HEK293 (cell line): ENCODE results near the gene LSM3.
A peak's percentile ranks its signal among the peaks of the same experiment; 100 is the strongest.

ENCODE experiments used
- CTCF ChIA-PET: fragments of 350-600 bp; formaldehyde crosslinking; extraction: SDS; loops from one replicate; lab custom pipeline; 2021; ENCODE audit warnings: antibody characterized with exemption; lab: Yijun Ruan, JAX
- POLR2A ChIA-PET: fragments of 300-600 bp; formaldehyde crosslinking; extraction: SDS; loops from one replicate; lab custom pipeline; 2020; ENCODE audit warnings: antibody characterized with exemption, inconsistent platforms; lab: Yijun Ruan, JAX
- H3K27ac ChIP-seq: fragments of 200-500 bp; sonication (Bioruptor generic); 2 replicates; pipeline ENCODE4 v1.5.1; 2014; ENCODE audit warnings: low read depth, low read length, control low read depth, inconsistent platforms; ENCODE audit errors: extremely low read depth
- H3K36me3 ChIP-seq, 2 experiments: fragments of 200-500 bp in 1 of 2; sonication (Bioruptor generic) in 1 of 2; 1 replicate in 1 of 2; 2 replicates in 1 of 2; pipeline ENCODE4 v1.5.1; 2014 to 2017; ENCODE audit warnings: inconsistent platforms in 2 of 2, low read length in 2 of 2; ENCODE audit not compliant: control insufficient read depth in 2 of 2, insufficient read depth in 1 of 2
- H3K4me1 ChIP-seq: fragments of 200-500 bp; sonication (Bioruptor generic); 2 replicates; pipeline ENCODE4 v1.5.1; 2014; ENCODE audit warnings: mild to moderate bottlenecking, low read length, inconsistent platforms; ENCODE audit not compliant: control insufficient read depth, insufficient read depth
- H3K4me3 ChIP-seq: 2 replicates; pipeline ENCODE4 v1.5.1; 2011; ENCODE audit warnings: low read depth, mild to moderate bottlenecking, control low read depth, low read length, moderate library complexity
- H3K9me3 ChIP-seq: fragments of 200-500 bp; sonication (Bioruptor generic); 2 replicates; pipeline ENCODE4 v1.5.1; 2014; ENCODE audit warnings: low read depth, low read length, inconsistent platforms; ENCODE audit not compliant: control insufficient read depth, insufficient read depth
- GLIS2 ChIP-seq: fragments of 450-650 bp; formaldehyde crosslinking; IDR thresholded peaks from 2 replicates; pipeline ENCODE4 v1.5.1; 2016; ENCODE audit warnings: missing biosample characterization, missing genetic modification characterization
- KLF1 ChIP-seq: fragments of 450-650 bp; formaldehyde crosslinking; IDR thresholded peaks from 2 replicates; pipeline ENCODE4 v1.5.1; 2016; ENCODE audit warnings: missing biosample characterization, missing genetic modification characterization
- MYNN ChIP-seq: fragments of 450-650 bp; formaldehyde crosslinking; IDR thresholded peaks from 2 replicates; pipeline ENCODE4 v1.5.1; 2016; ENCODE audit warnings: missing biosample characterization, missing genetic modification characterization, borderline replicate concordance
- SCRT2 ChIP-seq: fragments of 450-650 bp; formaldehyde crosslinking; IDR thresholded peaks from 2 replicates; pipeline ENCODE4 v1.5.1; 2016; ENCODE audit warnings: missing biosample characterization, missing genetic modification characterization
- ZEB2 ChIP-seq: fragments of 450-650 bp; formaldehyde crosslinking; IDR thresholded peaks from 2 replicates; pipeline ENCODE4 v1.5.1; 2016; ENCODE audit warnings: missing biosample characterization, missing genetic modification characterization
- ZFP3 ChIP-seq: fragments of 450-650 bp; formaldehyde crosslinking; IDR thresholded peaks from 2 replicates; pipeline ENCODE4 v1.5.1; 2016; ENCODE audit warnings: low read depth, missing biosample characterization, missing genetic modification characterization
- ZNF132 ChIP-seq: fragments of 450-650 bp; formaldehyde crosslinking; IDR thresholded peaks from 2 replicates; pipeline ENCODE4 v1.5.1; 2017; ENCODE audit warnings: missing biosample characterization, missing genetic modification characterization, borderline replicate concordance
- ZNF175 ChIP-seq: fragments of 450-650 bp; formaldehyde crosslinking; IDR thresholded peaks from 2 replicates; pipeline ENCODE4 v1.5.1; 2016; ENCODE audit warnings: missing biosample characterization, missing genetic modification characterization
- ZNF184 ChIP-seq: fragments of 450-650 bp; IDR thresholded peaks from 2 replicates; pipeline ENCODE4 v1.5.1; 2018; ENCODE audit warnings: missing biosample characterization, mild to moderate bottlenecking, missing genetic modification characterization
- ZNF24 ChIP-seq: fragments of 450-650 bp; formaldehyde crosslinking; IDR thresholded peaks from 2 replicates; pipeline ENCODE4 v1.5.1; 2016; ENCODE audit warnings: missing biosample characterization, missing genetic modification characterization
- ZNF274 ChIP-seq, 2 experiments: fragments of 200-500 bp in 1 of 2; fragments of 450-650 bp in 1 of 2; sonication (Bioruptor generic) in 1 of 2; formaldehyde crosslinking in 1 of 2; IDR thresholded peaks; 2 replicates each; pipeline versions ENCODE4 v1.5.1 to v1.6.1; 2014 to 2016; ENCODE audit warnings: borderline replicate concordance in 1 of 2, inconsistent platforms in 1 of 2, low read length in 1 of 2, missing biosample characterization in 1 of 2, missing genetic modification characterization in 1 of 2
- ZNF311 ChIP-seq: fragments of 450-650 bp; formaldehyde crosslinking; IDR thresholded peaks from 2 replicates; pipeline ENCODE4 v1.5.1; 2017; ENCODE audit warnings: missing biosample characterization, missing genetic modification characterization, borderline replicate concordance
- ZNF335 ChIP-seq: fragments of 450-650 bp; formaldehyde crosslinking; conservative IDR thresholded peaks from 2 replicates; pipeline ENCODE4 v1.5.1; 2016; ENCODE audit warnings: missing biosample characterization, missing genetic modification characterization
- ZNF501 ChIP-seq: fragments of 450-650 bp; formaldehyde crosslinking; IDR thresholded peaks from 2 replicates; pipeline ENCODE4 v1.5.1; 2016; ENCODE audit warnings: missing biosample characterization, missing genetic modification characterization
- ZNF548 ChIP-seq: fragments of 450-650 bp; formaldehyde crosslinking; IDR thresholded peaks from 2 replicates; pipeline ENCODE4 v1.5.1; 2016; ENCODE audit warnings: missing biosample characterization, missing genetic modification characterization
- ZNF610 ChIP-seq: fragments of 450-650 bp; formaldehyde crosslinking; IDR thresholded peaks from 2 replicates; pipeline ENCODE4 v1.5.1; 2016; ENCODE audit warnings: missing biosample characterization, missing genetic modification characterization, borderline replicate concordance
- TF ChIP-seq, protein P1 (sequence below): fragments of 450-650 bp; formaldehyde crosslinking; IDR thresholded peaks from 2 replicates; pipeline ENCODE4 v1.5.1; 2016; ENCODE audit warnings: missing biosample characterization, missing genetic modification characterization
- TF ChIP-seq, protein P2 (sequence below): fragments of 450-650 bp; formaldehyde crosslinking; IDR thresholded peaks from 2 replicates; pipeline ENCODE4 v1.5.1; 2017; ENCODE audit warnings: missing biosample characterization, missing genetic modification characterization
- TF ChIP-seq, protein P3 (sequence below): fragments of 450-650 bp; formaldehyde crosslinking; IDR thresholded peaks from 2 replicates; pipeline ENCODE4 v1.5.1; 2016; ENCODE audit warnings: missing biosample characterization, missing genetic modification characterization

The LSM3 gene

DNA sequence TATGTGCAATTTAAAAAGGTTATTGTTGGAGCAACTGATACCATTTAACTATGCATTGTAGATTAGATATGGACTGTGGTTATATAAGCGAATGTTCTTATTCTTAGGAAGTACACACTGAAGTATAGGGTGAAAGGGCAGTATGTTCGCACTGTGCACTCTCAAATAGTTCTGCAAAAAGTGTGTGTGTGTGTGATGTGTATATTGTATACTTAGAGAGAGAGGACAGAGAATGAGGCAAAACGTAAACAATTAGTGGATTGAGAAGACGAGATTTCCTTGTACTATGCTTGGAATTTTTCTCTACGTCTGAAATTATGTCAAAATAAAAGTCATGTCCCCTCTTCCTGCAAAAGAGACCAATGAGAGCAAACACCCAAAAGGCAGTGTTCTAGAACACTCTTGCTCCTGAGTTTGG lies 30.4 kb downstream of the LSM3 start:
- CTCF ChIA-PET, result interaction anchor here (2.3 kb wide), 1 partner anchor 8 kb away, joined by 8 read pairs; no protein-coding TSS in a partner anchor
- H3K36me3 ChIP-seq, result no peaks in the 10 kb centered on the region
- POLR2A ChIA-PET, result no interaction called here
- TF ChIP-seq ZNF610 (tag by site-specific recombination) (no peak), MYNN (peak; percentile 80; the same call in 1 of the 2 replicates)
- H3K9me3 ChIP-seq, result no peaks in the 10 kb centered on the region
- H3K27ac ChIP-seq, result no peak overlapping the region
- no peak overlapping the region for H3K4me3 ChIP-seq
- peaks cover 3% of the 10 kb centered on the region; the same call in 1 of the 2 replicates for H3K4me1 ChIP-seq

DNA sequence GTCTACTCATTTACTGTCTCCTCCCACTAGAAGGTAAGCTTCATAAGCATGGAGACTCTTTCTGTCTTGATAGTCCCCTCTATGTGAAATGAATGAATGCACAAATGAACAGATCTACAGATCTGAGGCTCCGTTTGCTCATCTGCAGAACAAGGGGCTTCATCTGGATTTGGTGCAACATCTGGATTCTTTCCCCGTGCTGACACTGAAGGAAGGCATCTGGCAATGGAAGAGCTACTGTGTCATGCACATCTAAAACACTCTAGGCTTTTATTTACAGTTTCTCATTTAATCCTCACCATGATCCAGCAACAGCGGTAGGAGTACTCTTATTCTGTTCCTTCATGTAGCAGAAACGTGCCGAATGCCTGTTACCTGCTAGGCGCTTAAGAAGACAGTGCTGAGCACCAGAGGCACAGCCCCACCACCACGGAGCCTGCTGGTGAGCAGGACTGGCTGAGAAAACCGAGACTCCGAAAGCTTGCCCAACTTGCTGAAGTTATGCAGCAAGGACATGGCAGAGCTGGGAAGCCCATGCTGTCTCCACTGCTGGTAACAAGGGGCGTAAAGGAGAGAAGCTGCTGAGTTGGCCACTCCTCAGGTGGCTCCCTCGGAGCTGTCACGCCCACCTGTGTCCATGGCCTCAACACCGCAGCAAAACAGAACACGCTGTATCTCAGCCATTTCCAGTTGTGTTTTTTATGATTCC lies 31.1 kb downstream of the LSM3 start:
- TF ChIP-seq SCRT2, result peak; percentile 13; the same call in 1 of the 2 replicates
- no peak for TF ChIP-seq ZNF335 (tag by site-specific recombination)
- TF ChIP-seq ZNF548, result no peak
- TF ChIP-seq ZNF501, result no peak
- TF ChIP-seq, protein P1, sequence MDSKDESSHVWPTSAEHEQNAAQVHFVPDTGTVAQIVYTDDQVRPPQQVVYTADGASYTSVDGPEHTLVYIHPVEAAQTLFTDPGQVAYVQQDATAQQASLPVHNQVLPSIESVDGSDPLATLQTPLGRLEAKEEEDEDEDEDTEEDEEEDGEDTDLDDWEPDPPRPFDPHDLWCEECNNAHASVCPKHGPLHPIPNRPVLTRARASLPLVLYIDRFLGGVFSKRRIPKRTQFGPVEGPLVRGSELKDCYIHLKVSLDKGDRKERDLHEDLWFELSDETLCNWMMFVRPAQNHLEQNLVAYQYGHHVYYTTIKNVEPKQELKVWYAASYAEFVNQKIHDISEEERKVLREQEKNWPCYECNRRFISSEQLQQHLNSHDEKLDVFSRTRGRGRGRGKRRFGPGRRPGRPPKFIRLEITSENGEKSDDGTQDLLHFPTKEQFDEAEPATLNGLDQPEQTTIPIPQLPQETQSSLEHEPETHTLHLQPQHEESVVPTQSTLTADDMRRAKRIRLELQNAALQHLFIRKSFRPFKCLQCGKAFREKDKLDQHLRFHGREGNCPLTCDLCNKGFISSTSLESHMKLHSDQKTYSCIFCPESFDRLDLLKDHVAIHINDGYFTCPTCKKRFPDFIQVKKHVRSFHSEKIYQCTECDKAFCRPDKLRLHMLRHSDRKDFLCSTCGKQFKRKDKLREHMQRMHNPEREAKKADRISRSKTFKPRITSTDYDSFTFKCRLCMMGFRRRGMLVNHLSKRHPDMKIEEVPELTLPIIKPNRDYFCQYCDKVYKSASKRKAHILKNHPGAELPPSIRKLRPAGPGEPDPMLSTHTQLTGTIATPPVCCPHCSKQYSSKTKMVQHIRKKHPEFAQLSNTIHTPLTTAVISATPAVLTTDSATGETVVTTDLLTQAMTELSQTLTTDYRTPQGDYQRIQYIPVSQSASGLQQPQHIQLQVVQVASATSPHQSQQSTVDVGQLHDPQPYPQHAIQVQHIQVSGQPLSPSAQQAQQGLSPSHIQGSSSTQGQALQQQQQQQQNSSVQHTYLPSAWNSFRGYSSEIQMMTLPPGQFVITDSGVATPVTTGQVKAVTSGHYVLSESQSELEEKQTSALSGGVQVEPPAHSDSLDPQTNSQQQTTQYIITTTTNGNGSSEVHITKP (tag by site-specific recombination), result no peak
- TF ChIP-seq ZNF24, result no peak
- CTCF ChIA-PET, result interaction anchor here (1.1 to 2.3 kb wide), 3 partner anchors 9 to 258 kb away, joined by 3 to 8 read pairs (median 8); no protein-coding TSS in a partner anchor
- Histone ChIP-seq H3K36me3 (no peaks in the 10 kb centered on the region), H3K4me1 (peaks cover 3% of the 10 kb centered on the region; the same call in 1 of the 2 replicates), H3K27ac (no peak overlapping the region), H3K9me3 (no peaks in the 10 kb centered on the region), H3K4me3 (no peak overlapping the region)
- POLR2A ChIA-PET, result no interaction called here

DNA sequence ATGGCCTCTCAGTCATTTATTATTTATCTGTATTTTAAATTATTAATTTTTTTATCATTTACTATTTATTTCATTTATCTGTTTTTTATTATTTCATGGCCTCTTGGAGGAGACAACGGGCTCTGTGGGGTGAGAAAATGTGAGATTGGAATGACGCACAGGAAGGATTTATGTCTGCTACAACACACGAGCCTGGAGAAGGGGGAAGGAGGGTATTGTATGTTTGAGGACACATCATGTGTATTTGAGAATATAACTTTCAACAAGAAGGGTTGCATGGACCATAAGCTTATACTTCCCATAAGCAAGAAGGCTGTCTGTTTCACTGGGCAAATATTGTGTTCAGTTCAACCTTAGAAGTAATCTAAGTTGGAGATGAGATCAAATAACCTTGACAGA lies 31.7 kb downstream of the LSM3 start:
- H3K4me1 ChIP-seq, result peaks cover 3% of the 10 kb centered on the region; the same call in 1 of the 2 replicates
- H3K4me3 ChIP-seq, result no peak overlapping the region
- CTCF ChIA-PET, result interaction anchor here (1.1 to 2.3 kb wide), 4 partner anchors 9 to 258 kb away, joined by 3 to 8 read pairs (median 6); no protein-coding TSS in a partner anchor
- H3K27ac ChIP-seq, result no peak overlapping the region
- H3K36me3 ChIP-seq, result no peaks in the 10 kb centered on the region
- POLR2A ChIA-PET, result no interaction called here
- no peaks in the 10 kb centered on the region for H3K9me3 ChIP-seq
- TF ChIP-seq ZNF311, result no peak
- no peak for TF ChIP-seq ZNF274 (IDR thresholded peaks at IDR 0.05; ENCODE audit: low read length)
- no peak for TF ChIP-seq ZNF274 (tag by site-specific recombination; IDR thresholded peaks at IDR 0.05; ENCODE audit: borderline replicate concordance)
- no peak for TF ChIP-seq KLF1 (tag by site-specific recombination)
- TF ChIP-seq, protein P2, sequence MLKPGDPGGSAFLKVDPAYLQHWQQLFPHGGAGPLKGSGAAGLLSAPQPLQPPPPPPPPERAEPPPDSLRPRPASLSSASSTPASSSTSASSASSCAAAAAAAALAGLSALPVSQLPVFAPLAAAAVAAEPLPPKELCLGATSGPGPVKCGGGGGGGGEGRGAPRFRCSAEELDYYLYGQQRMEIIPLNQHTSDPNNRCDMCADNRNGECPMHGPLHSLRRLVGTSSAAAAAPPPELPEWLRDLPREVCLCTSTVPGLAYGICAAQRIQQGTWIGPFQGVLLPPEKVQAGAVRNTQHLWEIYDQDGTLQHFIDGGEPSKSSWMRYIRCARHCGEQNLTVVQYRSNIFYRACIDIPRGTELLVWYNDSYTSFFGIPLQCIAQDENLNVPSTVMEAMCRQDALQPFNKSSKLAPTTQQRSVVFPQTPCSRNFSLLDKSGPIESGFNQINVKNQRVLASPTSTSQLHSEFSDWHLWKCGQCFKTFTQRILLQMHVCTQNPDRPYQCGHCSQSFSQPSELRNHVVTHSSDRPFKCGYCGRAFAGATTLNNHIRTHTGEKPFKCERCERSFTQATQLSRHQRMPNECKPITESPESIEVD (tag by site-specific recombination), result no peak
- no peak for TF ChIP-seq ZFP3 (tag by site-specific recombination)
- TF ChIP-seq ZNF184, result no peak
- no peak for TF ChIP-seq ZNF175 (tag by site-specific recombination)
- TF ChIP-seq ZNF132 (tag by site-specific recombination), result no peak
- TF ChIP-seq, protein P3, sequence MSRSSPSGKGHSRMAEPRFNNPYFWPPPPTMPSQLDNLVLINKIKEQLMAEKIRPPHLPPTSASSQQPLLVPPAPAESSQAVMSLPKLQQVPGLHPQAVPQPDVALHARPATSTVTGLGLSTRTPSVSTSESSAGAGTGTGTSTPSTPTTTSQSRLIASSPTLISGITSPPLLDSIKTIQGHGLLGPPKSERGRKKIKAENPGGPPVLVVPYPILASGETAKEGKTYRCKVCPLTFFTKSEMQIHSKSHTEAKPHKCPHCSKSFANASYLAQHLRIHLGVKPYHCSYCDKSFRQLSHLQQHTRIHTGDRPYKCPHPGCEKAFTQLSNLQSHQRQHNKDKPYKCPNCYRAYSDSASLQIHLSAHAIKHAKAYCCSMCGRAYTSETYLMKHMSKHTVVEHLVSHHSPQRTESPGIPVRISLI (tag by site-specific recombination), result no peak
- TF ChIP-seq ZEB2 (tag by site-specific recombination), result no peak
- no peak for TF ChIP-seq GLIS2
